Sigmoid colon (tissue), 4 donors: ENCODE results near the gene SLC6A18.
"Not testable (repeated sequence)": the region's sequence is repeated elsewhere in the genome, so short reads cannot be mapped to it uniquely, and the experiment has no call there.

Experiments
- EP300 ChIP-seq, 4 donors: sonication (generic); formaldehyde crosslinking; IDR thresholded peaks; one replicate each; pipeline ENCODE4 v1.6.1; 2017; ENCODE audit warnings: antibody characterized with exemption in 4 of 4
- POLR2A ChIP-seq, 2 donors: fragments of 450-650 bp; IDR thresholded peaks; one replicate each; pipeline ENCODE4 v1.6.1; 2016; ENCODE audit warnings: antibody characterized with exemption in 2 of 2, mild to moderate bottlenecking in 2 of 2, moderate library complexity in 2 of 2
- POLR2AphosphoS5 ChIP-seq, 4 donors: sonication (generic); formaldehyde crosslinking; IDR thresholded peaks; one replicate each; pipeline ENCODE4 v1.6.1; 2017; ENCODE audit warnings: antibody characterized with exemption in 4 of 4
- TF ChIP-seq, protein P1 (sequence below), 4 experiments: fragments of 450-650 bp in 3 of 4; fragments of 200-600 bp in 1 of 4; IDR thresholded peaks; one replicate each; pipeline ENCODE4 v1.5.1; 2016 to 2019; ENCODE audit warnings: antibody characterized with exemption in 4 of 4, mild to moderate bottlenecking in 3 of 4, moderate library complexity in 2 of 4

DNA sequence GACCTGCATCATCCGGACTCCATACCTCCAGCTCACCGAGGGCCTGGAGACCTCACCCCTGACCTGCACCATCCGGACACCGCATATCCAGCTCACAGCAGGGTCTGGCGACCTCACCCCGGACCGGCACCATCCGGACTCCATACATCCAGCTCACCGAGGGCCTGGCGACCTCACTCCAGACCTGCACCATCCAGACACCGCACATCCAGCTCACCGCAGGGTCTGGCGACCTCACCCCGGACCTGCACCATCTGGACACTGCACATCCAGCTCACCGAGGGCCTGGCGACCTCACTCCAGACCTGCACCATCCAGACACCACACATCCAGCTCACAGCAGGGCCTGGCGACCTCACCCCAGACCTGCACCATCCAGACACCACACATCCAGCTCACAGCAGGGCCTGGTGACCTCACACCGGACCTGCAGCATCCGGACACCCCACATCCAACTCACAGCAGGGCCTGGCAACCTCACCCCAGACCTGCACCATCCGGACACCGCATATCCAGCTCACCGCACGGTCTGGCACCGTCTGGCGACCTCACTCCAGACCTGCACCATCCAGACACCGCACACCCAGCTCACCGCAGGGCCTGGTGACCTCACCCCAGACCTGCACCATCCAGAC lies 59.3 kb downstream of the SLC6A18 start:
- TF ChIP-seq, protein P1, sequence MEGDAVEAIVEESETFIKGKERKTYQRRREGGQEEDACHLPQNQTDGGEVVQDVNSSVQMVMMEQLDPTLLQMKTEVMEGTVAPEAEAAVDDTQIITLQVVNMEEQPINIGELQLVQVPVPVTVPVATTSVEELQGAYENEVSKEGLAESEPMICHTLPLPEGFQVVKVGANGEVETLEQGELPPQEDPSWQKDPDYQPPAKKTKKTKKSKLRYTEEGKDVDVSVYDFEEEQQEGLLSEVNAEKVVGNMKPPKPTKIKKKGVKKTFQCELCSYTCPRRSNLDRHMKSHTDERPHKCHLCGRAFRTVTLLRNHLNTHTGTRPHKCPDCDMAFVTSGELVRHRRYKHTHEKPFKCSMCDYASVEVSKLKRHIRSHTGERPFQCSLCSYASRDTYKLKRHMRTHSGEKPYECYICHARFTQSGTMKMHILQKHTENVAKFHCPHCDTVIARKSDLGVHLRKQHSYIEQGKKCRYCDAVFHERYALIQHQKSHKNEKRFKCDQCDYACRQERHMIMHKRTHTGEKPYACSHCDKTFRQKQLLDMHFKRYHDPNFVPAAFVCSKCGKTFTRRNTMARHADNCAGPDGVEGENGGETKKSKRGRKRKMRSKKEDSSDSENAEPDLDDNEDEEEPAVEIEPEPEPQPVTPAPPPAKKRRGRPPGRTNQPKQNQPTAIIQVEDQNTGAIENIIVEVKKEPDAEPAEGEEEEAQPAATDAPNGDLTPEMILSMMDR (IDR thresholded peaks at IDR 0.05), result not testable (repeated sequence)
- not testable (repeated sequence) for TF ChIP-seq POLR2A, EP300, POLR2AphosphoS5 (IDR thresholded peaks at IDR 0.05)
